A549 (cell line): ENCODE data around the gene VMO1. TPM values are rescaled to one million over a fixed set of nuclear protein-coding genes. Genes with fewer than 3 reads are reported as not detected.

Source experiments
- ATAC-seq, 2 experiments: fragments of 200-7000 bp in 1 of 2; fragments of >200 bp in 1 of 2; cut with Nextera tagmentation in 1 of 2; cut with Tn5 transposase in 1 of 2; 3 replicates each; pipeline versions ENCODE4 v1.8.0 to v1.9.1; 2018 to 2020; ENCODE audit warnings: mild to moderate bottlenecking in 1 of 2, moderate library complexity in 1 of 2
- CTCF ChIA-PET: fragments of 300-600 bp; sonication (Branson Sonifier 250); formaldehyde crosslinking; extraction: SDS; loops from one replicate; lab custom pipeline; 2021; ENCODE audit warnings: antibody characterized with exemption, inconsistent platforms; lab: Yijun Ruan, JAX
- POLR2A ChIA-PET: fragments of 350-600 bp; formaldehyde crosslinking; extraction: SDS; loops from one replicate; lab custom pipeline; 2021; ENCODE audit warnings: antibody characterized with exemption, inconsistent platforms; lab: Yijun Ruan, JAX
- DNase-seq, 2 experiments: peaks; one replicate each; pipeline versions ENCODE4 v3.0.0 to v3.0.0-alpha.2; 2011 to 2016; ENCODE audit warnings: low read depth in 1 of 2, low spot score in 1 of 2
- FAIRE-seq: peaks from 2 replicates; lab custom pipeline; 2011; peaks lifted over from hg19 to GRCh38; lab: Jason Lieb, UNC
- H3K27ac ChIP-seq, 2 experiments: fragments of >200 bp; sonication (Bioruptor Twin); formaldehyde crosslinking; 3 replicates each; pipeline ENCODE4 v1.5.1; 2016 to 2017
- H3K4me1 ChIP-seq: fragments of >200 bp; sonication (Bioruptor Twin); formaldehyde crosslinking; 3 replicates; pipeline ENCODE4 v1.6.1; 2016
- H3K4me2 ChIP-seq: fragments of >200 bp; sonication (Bioruptor Twin); formaldehyde crosslinking; 3 replicates; pipeline ENCODE4 v1.6.1; 2016
- H3K4me3 ChIP-seq: fragments of >200 bp; sonication (Bioruptor Twin); formaldehyde crosslinking; 3 replicates; pipeline ENCODE4 v1.5.1; 2016
- H3K9me3 ChIP-seq: fragments of >200 bp; sonication (Bioruptor Twin); formaldehyde crosslinking; 3 replicates; pipeline ENCODE4 v1.6.1; 2016
- CHD2 ChIP-seq: fragments of 150-350 bp; IDR thresholded peaks from 2 replicates; pipeline ENCODE4 v1.6.1; 2014; ENCODE audit warnings: low read length; ENCODE audit not compliant: partially characterized antibody
- FOSB ChIP-seq: fragments of 250-450 bp; sonication (Bioruptor Pico); IDR thresholded peaks from 2 replicates; pipeline ENCODE4 v1.5.0; 2020; ENCODE audit warnings: mild to moderate bottlenecking, moderate library complexity
- GATA3 ChIP-seq: IDR thresholded peaks from 2 replicates; pipeline ENCODE4 v1.6.1; 2012; ENCODE audit warnings: borderline replicate concordance
- JUN ChIP-seq, 2 experiments: fragments of >200 bp; sonication (Bioruptor Twin); formaldehyde crosslinking; IDR thresholded peaks; 2 replicates in 1 of 2; 3 replicates in 1 of 2; pipeline ENCODE4 v1.6.1; 2016 to 2017
- MAX ChIP-seq: IDR thresholded peaks from 2 replicates; pipeline ENCODE4 v1.6.1; 2012
- MAZ ChIP-seq: fragments of 150-350 bp; IDR thresholded peaks from 2 replicates; pipeline ENCODE4 v1.6.1; 2014; ENCODE audit warnings: antibody characterized with exemption, low read depth, low read length, borderline replicate concordance
- MYC ChIP-seq: IDR thresholded peaks from 2 replicates; pipeline ENCODE4 v1.6.1; 2012; ENCODE audit warnings: mild to moderate bottlenecking, inconsistent platforms, low read length, improper control_type of control experiment, borderline replicate concordance
- PHF8 ChIP-seq: fragments of 200-600 bp; sonication (generic); IDR thresholded peaks from 2 replicates; pipeline ENCODE4 v1.6.1; 2016; ENCODE audit warnings: low read depth, mild to moderate bottlenecking, antibody characterized with exemption, moderate library complexity, borderline replicate concordance
- POLR2A ChIP-seq: IDR thresholded peaks from 2 replicates; pipeline ENCODE4 v1.6.1; 2012; ENCODE audit warnings: mild to moderate bottlenecking, low read length
- RAD21 ChIP-seq, 2 experiments: fragments of >200 bp in 1 of 2; sonication (Bioruptor Twin) in 1 of 2; formaldehyde crosslinking in 1 of 2; IDR thresholded peaks in 1 of 2; conservative IDR thresholded peaks in 1 of 2; 2 replicates in 1 of 2; 3 replicates in 1 of 2; pipeline ENCODE4 v1.6.1; 2012 to 2018; ENCODE audit warnings: inconsistent platforms in 1 of 2
- RCOR1 ChIP-seq: fragments of 150-350 bp; IDR thresholded peaks from 2 replicates; pipeline ENCODE4 v1.6.1; 2014; ENCODE audit warnings: antibody characterized with exemption, low read length, low read depth
- SMC3 ChIP-seq: fragments of >200 bp; sonication (Bioruptor Twin); formaldehyde crosslinking; IDR thresholded peaks from 3 replicates; pipeline ENCODE4 v1.6.1; 2018; ENCODE audit warnings: inconsistent platforms
- USF2 ChIP-seq: fragments of 450-650 bp; IDR thresholded peaks from 2 replicates; pipeline ENCODE4 v1.6.1; 2014; ENCODE audit warnings: antibody characterized with exemption
- WGBS: methylation state at CpG from one replicate; pipeline ENCODE4 v1.1.6; 2017; ENCODE audit errors: missing lambda C conversion rate; 5-methylcytosine and 5-hydroxymethylcytosine counted together
- polyA plus RNA-seq, 4 experiments: library from polyadenylated mRNA; depleted of rRNA in 3 of 4; stranded (reverse); fragments of >200 nt; fragmentation: RNase III in 1 of 4; extraction: RNeasy Plus Mini Kit Qiagen cat#74134 plus additional on column Dnase treatment in 1 of 4; gene quantifications; 2 replicates in 3 of 4; 3 replicates in 1 of 4; pipeline ENCODE4 v1.2.3, GENCODE V29; 2011 to 2017
- TF ChIP-seq, protein P1 (sequence below): fragments of >200 bp; sonication (Bioruptor Twin); formaldehyde crosslinking; IDR thresholded peaks from 3 replicates; pipeline ENCODE4 v1.6.1; 2016
- TF ChIP-seq, protein P2 (sequence below): IDR thresholded peaks from 2 replicates; pipeline ENCODE4 v1.6.1; 2012
- TF ChIP-seq, protein P3 (sequence below): fragments of >200 bp; sonication (Bioruptor Twin); formaldehyde crosslinking; IDR thresholded peaks from 2 replicates; pipeline ENCODE4 v1.6.1; 2016
- TF ChIP-seq, protein P4 (sequence below): fragments of 200-600 bp; sonication (generic); IDR thresholded peaks from 2 replicates; pipeline ENCODE4 v1.6.1; 2016; ENCODE audit warnings: antibody characterized with exemption, mild to moderate bottlenecking, moderate library complexity

VMO1 gene
- polyA plus RNA-seq, 2 of the 4 experiments (the other 2 are of a cell fraction): 0.58 to 0.81 TPM

DNA sequence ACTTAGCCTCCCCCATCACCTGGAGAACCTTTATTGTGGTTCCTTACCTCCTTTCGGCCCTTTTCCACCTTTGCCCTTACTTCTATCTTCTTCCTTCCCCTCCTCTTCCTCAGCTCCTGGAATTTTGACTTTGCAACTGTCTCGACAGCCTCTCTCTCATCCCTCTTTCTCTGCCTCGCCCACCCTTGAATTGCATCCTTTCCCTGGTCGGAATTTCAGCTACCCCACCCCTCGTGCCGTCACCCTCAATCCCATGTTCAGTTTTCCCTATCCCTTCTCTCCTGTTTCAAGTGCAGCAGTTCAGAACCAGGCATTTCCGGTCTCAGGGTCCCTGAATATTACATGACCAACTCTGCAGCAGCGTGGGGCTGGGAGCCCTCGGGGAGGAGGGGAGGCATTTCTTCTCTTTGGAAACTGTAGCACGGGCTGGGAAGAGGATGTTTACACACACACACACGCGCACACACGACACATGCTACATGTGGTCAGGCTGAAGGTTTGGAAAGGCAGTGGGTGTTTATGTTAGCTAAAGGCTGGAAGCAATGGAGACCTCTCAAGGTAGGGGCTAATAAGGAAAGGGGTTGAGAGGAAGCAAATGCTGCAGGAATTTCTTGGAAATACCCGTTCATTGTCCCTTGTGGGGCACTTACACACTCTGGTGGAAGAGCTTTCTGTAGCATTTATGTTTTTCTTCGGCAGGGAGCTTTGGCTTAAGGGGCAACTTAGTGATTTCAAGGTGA is 47.9 kb upstream of the VMO1 start:
- H3K4me3 ChIP-seq: peak overlapping the region; percentile 85
- H3K9me3 ChIP-seq: no peaks in the 10 kb centered on the region
- peak overlapping the region; percentile 91 to 95 for H3K27ac ChIP-seq
- TF ChIP-seq MAX: no peak
- TF ChIP-seq FOSB (CRISPR knock-in tag): peak; percentile 10; the same call in 1 of the 2 replicates
- no peak for TF ChIP-seq USF2
- POLR2A ChIA-PET: no interaction called here
- H3K4me2 ChIP-seq: peak overlapping the region; percentile 93
- DNase-seq (peak in 1 of 2 experiments; percentile 26), FAIRE-seq (no peak), ATAC-seq (peak; percentile 46 to 52; a peak in 5 of 6 replicates)
- peaks cover 21% of the 10 kb centered on the region for H3K4me1 ChIP-seq
- CTCF ChIA-PET: interaction anchor here (0.6 to 3.5 kb wide), 7 partner anchors 21 to 180 kb away, joined by 3 to 11 read pairs (median 4); no protein-coding TSS in a partner anchor
- 10% methylated on average over 15 of the region's 15 CpGs for WGBS

DNA sequence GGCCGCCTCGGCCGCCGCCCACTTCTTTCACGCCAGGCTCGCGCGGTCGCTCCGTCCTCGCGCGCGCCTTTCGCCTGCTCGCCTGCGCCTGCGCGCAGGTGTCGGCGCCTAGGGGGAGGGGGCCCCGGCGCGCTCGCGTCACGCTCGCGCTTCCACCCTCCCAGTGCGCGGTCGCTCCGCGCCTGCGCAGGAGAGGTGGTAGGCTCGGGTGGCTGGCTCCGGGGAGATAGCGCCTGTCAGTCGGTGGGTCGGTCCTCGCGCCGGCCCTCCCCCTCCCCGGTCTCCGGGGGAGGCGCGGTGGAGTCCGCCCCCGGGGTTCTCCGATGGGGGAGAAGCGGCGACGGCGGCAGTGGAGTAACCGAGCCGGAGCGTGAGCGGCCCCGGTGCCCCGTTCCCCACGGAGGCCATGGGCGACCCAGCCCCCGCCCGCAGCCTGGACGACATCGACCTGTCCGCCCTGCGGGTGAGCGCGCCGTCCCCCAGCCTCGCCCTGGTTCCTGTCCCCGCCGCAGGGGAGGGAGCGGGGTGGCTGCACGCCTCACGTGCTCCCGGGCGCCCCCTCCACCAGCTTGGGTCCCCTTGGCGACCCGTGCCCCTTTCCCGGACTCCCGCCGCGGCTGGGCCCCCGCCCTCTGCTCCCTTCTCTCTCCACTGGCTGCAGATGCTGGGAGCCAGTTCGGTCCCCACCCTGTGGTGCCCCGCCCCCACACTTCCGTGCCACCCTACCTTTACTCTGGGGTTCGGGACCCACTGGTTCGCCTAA is 47.2 kb upstream of the VMO1 start, which contains the start of gene MINK1:
Gene MINK1 (plus strand): TSS at position 163 of the 763 bp plus-strand sequence. CDS start 244 bp downstream, at position 407.
- Histone ChIP-seq H3K4me1 (peaks cover 21% of the 10 kb centered on the region), H3K4me3 (peak within 1 kb of the TSS; percentile 85), H3K27ac (peak within 1 kb of the TSS; percentile 91 to 95), H3K4me2 (peak within 1 kb of the TSS; percentile 93), H3K9me3 (no peaks in the 10 kb centered on the region)
- DNase-seq (peak; percentile 96 to 99), FAIRE-seq (no peak), ATAC-seq (peak; percentile 92 to 93)
- TF ChIP-seq RAD21 (conservative IDR thresholded peaks at IDR 0.05 in 1 of 2, IDR thresholded peaks at IDR 0.05 in 1 of 2) (no peak), JUN (IDR thresholded peaks at IDR 0.05) (peak in 1 of 2 experiments; percentile 63; a peak in 1 of 5 replicates), CHD2 (peak; percentile 80), MAX (peak; percentile 8), POLR2A (peak; percentile 47), PHF8 (0 out of 2 replicates have a peak, but pooled peaks have one; percentile 19), USF2 (no peak), MYC (peak; percentile 21; the same call in 1 of the 2 replicates), GATA3 (0 out of 2 replicates have a peak, but pooled peaks have one; percentile 36), SMC3 (no peak), RCOR1 (no peak), MAZ (0 out of 2 replicates have a peak, but pooled peaks have one; percentile 72)
- TF ChIP-seq, protein P1, sequence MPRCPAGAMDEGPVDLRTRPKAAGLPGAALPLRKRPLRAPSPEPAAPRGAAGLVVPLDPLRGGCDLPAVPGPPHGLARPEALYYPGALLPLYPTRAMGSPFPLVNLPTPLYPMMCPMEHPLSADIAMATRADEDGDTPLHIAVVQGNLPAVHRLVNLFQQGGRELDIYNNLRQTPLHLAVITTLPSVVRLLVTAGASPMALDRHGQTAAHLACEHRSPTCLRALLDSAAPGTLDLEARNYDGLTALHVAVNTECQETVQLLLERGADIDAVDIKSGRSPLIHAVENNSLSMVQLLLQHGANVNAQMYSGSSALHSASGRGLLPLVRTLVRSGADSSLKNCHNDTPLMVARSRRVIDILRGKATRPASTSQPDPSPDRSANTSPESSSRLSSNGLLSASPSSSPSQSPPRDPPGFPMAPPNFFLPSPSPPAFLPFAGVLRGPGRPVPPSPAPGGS: 0 out of 3 replicates have a peak, but pooled peaks have one; percentile 53
- TF ChIP-seq, protein P2, sequence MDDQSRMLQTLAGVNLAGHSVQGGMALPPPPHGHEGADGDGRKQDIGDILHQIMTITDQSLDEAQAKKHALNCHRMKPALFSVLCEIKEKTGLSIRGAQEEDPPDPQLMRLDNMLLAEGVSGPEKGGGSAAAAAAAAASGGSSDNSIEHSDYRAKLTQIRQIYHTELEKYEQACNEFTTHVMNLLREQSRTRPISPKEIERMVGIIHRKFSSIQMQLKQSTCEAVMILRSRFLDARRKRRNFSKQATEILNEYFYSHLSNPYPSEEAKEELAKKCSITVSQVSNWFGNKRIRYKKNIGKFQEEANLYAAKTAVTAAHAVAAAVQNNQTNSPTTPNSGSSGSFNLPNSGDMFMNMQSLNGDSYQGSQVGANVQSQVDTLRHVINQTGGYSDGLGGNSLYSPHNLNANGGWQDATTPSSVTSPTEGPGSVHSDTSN: 0 out of 2 replicates have a peak, but pooled peaks have one; percentile 53
- TF ChIP-seq, protein P3, sequence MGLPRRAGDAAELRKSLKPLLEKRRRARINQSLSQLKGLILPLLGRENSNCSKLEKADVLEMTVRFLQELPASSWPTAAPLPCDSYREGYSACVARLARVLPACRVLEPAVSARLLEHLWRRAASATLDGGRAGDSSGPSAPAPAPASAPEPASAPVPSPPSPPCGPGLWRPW: no peak
- TF ChIP-seq, protein P4, sequence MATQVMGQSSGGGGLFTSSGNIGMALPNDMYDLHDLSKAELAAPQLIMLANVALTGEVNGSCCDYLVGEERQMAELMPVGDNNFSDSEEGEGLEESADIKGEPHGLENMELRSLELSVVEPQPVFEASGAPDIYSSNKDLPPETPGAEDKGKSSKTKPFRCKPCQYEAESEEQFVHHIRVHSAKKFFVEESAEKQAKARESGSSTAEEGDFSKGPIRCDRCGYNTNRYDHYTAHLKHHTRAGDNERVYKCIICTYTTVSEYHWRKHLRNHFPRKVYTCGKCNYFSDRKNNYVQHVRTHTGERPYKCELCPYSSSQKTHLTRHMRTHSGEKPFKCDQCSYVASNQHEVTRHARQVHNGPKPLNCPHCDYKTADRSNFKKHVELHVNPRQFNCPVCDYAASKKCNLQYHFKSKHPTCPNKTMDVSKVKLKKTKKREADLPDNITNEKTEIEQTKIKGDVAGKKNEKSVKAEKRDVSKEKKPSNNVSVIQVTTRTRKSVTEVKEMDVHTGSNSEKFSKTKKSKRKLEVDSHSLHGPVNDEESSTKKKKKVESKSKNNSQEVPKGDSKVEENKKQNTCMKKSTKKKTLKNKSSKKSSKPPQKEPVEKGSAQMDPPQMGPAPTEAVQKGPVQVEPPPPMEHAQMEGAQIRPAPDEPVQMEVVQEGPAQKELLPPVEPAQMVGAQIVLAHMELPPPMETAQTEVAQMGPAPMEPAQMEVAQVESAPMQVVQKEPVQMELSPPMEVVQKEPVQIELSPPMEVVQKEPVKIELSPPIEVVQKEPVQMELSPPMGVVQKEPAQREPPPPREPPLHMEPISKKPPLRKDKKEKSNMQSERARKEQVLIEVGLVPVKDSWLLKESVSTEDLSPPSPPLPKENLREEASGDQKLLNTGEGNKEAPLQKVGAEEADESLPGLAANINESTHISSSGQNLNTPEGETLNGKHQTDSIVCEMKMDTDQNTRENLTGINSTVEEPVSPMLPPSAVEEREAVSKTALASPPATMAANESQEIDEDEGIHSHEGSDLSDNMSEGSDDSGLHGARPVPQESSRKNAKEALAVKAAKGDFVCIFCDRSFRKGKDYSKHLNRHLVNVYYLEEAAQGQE: peak; percentile 76
- POLR2A ChIA-PET: interaction anchor here (1.0 kb wide), 2 partner anchors 37 to 43 kb away, joined by 3 to 5 read pairs; partner anchors contain the start of gene PSMB6
- WGBS: 1% methylated on average over 65 of the region's 91 CpGs
- CTCF ChIA-PET: interaction anchor here (0.6 to 3.5 kb wide), 6 partner anchors 21 to 48 kb away, joined by 3 to 11 read pairs (median 6); partner anchors contain the start of gene GLTPD2
